ENCODE results near the gene TSPAN13.

TSPAN13 gene

GRCh38 chr7:16715928-16716327, 37.6 kb upstream of the TSPAN13 start:
- no peak for DNase-seq (ENCODE audit: extremely low spot score)
- POLR2A ChIA-PET = no interaction called here
- no peak for TF ChIP-seq SUZ12 (IDR thresholded peaks at IDR 0.05)
- TF ChIP-seq FOXK2 (IDR thresholded peaks at IDR 0.05) = no peak
- TF ChIP-seq FOXM1 (IDR thresholded peaks at IDR 0.05; ENCODE audit: borderline replicate concordance) = no peak
- CTCF ChIA-PET = no interaction called here

GRCh38 chr7:16718111-16718656, 35.4 kb upstream of the TSPAN13 start:
- TF ChIP-seq NFRKB (IDR thresholded peaks at IDR 0.05) = no peak
- no peak for TF ChIP-seq HDGF (IDR thresholded peaks at IDR 0.05; ENCODE audit: borderline replicate concordance)
- TF ChIP-seq L3MBTL2 (conservative IDR thresholded peaks at IDR 0.05) = no peak
- no peak for TF ChIP-seq CTBP1 (IDR thresholded peaks at IDR 0.05; ENCODE audit: borderline replicate concordance)
- no peak for TF ChIP-seq FOXM1 (IDR thresholded peaks at IDR 0.05; ENCODE audit: borderline replicate concordance)
- no peak for TF ChIP-seq TARDBP (IDR thresholded peaks at IDR 0.05)
- no peak for TF ChIP-seq BHLHE40 (IDR thresholded peaks at IDR 0.05; ENCODE audit: borderline replicate concordance)
- TF ChIP-seq SUZ12 (IDR thresholded peaks at IDR 0.05) = no peak
- no peak for TF ChIP-seq ELF4 (IDR thresholded peaks at IDR 0.05)
- TF ChIP-seq ARNT (IDR thresholded peaks at IDR 0.05) = no peak
- ChIA-PET CTCF (no interaction called here), POLR2A (no interaction called here)
- no peak for DNase-seq (ENCODE audit: extremely low spot score)

- DNase-seq (ENCODE audit: extremely low spot score) = no peak
- TF ChIP-seq HDGF (IDR thresholded peaks at IDR 0.05; ENCODE audit: borderline replicate concordance) (no peak), FOXK2 (IDR thresholded peaks at IDR 0.05) (no peak), FOXA1 (IDR thresholded peaks at IDR 0.05) (no peak), ELF4 (IDR thresholded peaks at IDR 0.05) (no peak), L3MBTL2 (conservative IDR thresholded peaks at IDR 0.05) (no peak), BHLHE40 (IDR thresholded peaks at IDR 0.05; ENCODE audit: borderline replicate concordance) (no peak), FOXM1 (IDR thresholded peaks at IDR 0.05; ENCODE audit: borderline replicate concordance) (no peak), PKNOX1 (IDR thresholded peaks at IDR 0.05) (no peak), NFRKB (IDR thresholded peaks at IDR 0.05) (no peak), CTBP1 (IDR thresholded peaks at IDR 0.05; ENCODE audit: borderline replicate concordance) (no peak), SP1 (IDR thresholded peaks at IDR 0.05) (no peak)
- ChIA-PET CTCF (no interaction called here), POLR2A (no interaction called here)
These were observed 33.9 kb upstream of the TSPAN13 start for GRCh38 chr7:16719699-16720098.

- ChIA-PET POLR2A (interaction anchor here (0.6 kb wide), 1 partner anchor 88 kb away, joined by 3 read pairs; no protein-coding TSS in a partner anchor), CTCF (no interaction called here)
- no peak for TF ChIP-seq BHLHE40 (IDR thresholded peaks at IDR 0.05; ENCODE audit: borderline replicate concordance)
- TF ChIP-seq LEF1 (IDR thresholded peaks at IDR 0.05; ENCODE audit: borderline replicate concordance) = no peak
- TF ChIP-seq SUZ12 (IDR thresholded peaks at IDR 0.05) = no peak
- no peak for TF ChIP-seq TARDBP (IDR thresholded peaks at IDR 0.05)
- no peak for TF ChIP-seq FOXA1 (IDR thresholded peaks at IDR 0.05)
- no peak for TF ChIP-seq ZNF384 (IDR thresholded peaks at IDR 0.05)
- no peak for TF ChIP-seq SP1 (IDR thresholded peaks at IDR 0.05)
- DNase-seq (ENCODE audit: extremely low spot score) = no peak
These were observed 32.0 kb upstream of the TSPAN13 start for GRCh38 chr7:16721541-16721940.

GRCh38 chr7:16724344-16724743, 29.2 kb upstream of the TSPAN13 start:
- ChIA-PET POLR2A (no interaction called here), CTCF (interaction anchor here (0.6 kb wide), 1 partner anchor 40 kb away, joined by 3 read pairs; no protein-coding TSS in a partner anchor)
- TF ChIP-seq FOXK2 (IDR thresholded peaks at IDR 0.05) (no peak), ELF4 (IDR thresholded peaks at IDR 0.05) (no peak), L3MBTL2 (conservative IDR thresholded peaks at IDR 0.05) (no peak), TARDBP (IDR thresholded peaks at IDR 0.05) (no peak), SUZ12 (IDR thresholded peaks at IDR 0.05) (no peak), HDGF (IDR thresholded peaks at IDR 0.05; ENCODE audit: borderline replicate concordance) (no peak), CTBP1 (IDR thresholded peaks at IDR 0.05; ENCODE audit: borderline replicate concordance) (no peak), SP1 (IDR thresholded peaks at IDR 0.05) (no peak), LEF1 (IDR thresholded peaks at IDR 0.05; ENCODE audit: borderline replicate concordance) (no peak), ARNT (IDR thresholded peaks at IDR 0.05) (no peak), ZNF384 (IDR thresholded peaks at IDR 0.05) (no peak), PKNOX1 (IDR thresholded peaks at IDR 0.05) (no peak)
- no peak for DNase-seq (ENCODE audit: extremely low spot score)

GRCh38 chr7:16726189-16726588, 27.4 kb upstream of the TSPAN13 start:
- DNase-seq (ENCODE audit: extremely low spot score) = no peak
- TF ChIP-seq ELF4 (IDR thresholded peaks at IDR 0.05) (no peak), L3MBTL2 (conservative IDR thresholded peaks at IDR 0.05) (no peak), FOXK2 (IDR thresholded peaks at IDR 0.05) (no peak), BHLHE40 (IDR thresholded peaks at IDR 0.05; ENCODE audit: borderline replicate concordance) (no peak), ARNT (IDR thresholded peaks at IDR 0.05) (no peak), LEF1 (IDR thresholded peaks at IDR 0.05; ENCODE audit: borderline replicate concordance) (no peak), SUZ12 (IDR thresholded peaks at IDR 0.05) (no peak), SP1 (IDR thresholded peaks at IDR 0.05) (no peak), FOXA1 (IDR thresholded peaks at IDR 0.05) (no peak), HDGF (IDR thresholded peaks at IDR 0.05; ENCODE audit: borderline replicate concordance) (no peak), CTBP1 (IDR thresholded peaks at IDR 0.05; ENCODE audit: borderline replicate concordance) (no peak), ZNF384 (IDR thresholded peaks at IDR 0.05) (no peak), FOXM1 (IDR thresholded peaks at IDR 0.05; ENCODE audit: borderline replicate concordance) (no peak), PKNOX1 (IDR thresholded peaks at IDR 0.05) (no peak), TARDBP (IDR thresholded peaks at IDR 0.05) (no peak), NFRKB (IDR thresholded peaks at IDR 0.05) (no peak)
- CTCF ChIA-PET = no interaction called here
- POLR2A ChIA-PET = no interaction called here
